GM12874 (cell line): Measurements from ENCODE around the gene SLCO2B1.

ENCODE experiments used
- CTCF ChIP-seq: IDR thresholded peaks from 2 replicates; pipeline ENCODE4 v1.5.1; 2011; ENCODE audit warnings: low read depth, mild to moderate bottlenecking, control low read depth, low read length, moderate library complexity; ENCODE audit not compliant: insufficient read depth

The SLCO2B1 gene

GRCh38 chr11:75114465-75114864, 36.4 kb upstream of the SLCO2B1 start:
- TF ChIP-seq CTCF = no peak

- no peak for TF ChIP-seq CTCF
Measured at GRCh38 chr11:75118577-75118976, 32.3 kb upstream of the SLCO2B1 start.

- no peak for TF ChIP-seq CTCF
Measured at GRCh38 chr11:75126564-75126963, 24.3 kb upstream of the SLCO2B1 start.

GRCh38 chr11:75132080-75132479, 18.8 kb upstream of the SLCO2B1 start:
- TF ChIP-seq CTCF = no peak

- no peak for TF ChIP-seq CTCF
Measured at GRCh38 chr11:75133976-75134375, 16.9 kb upstream of the SLCO2B1 start.

GRCh38 chr11:75135021-75135650, 15.8 kb upstream of the SLCO2B1 start:
- no peak for TF ChIP-seq CTCF

GRCh38 chr11:75135651-75136050, 15.3 kb upstream of the SLCO2B1 start:
- TF ChIP-seq CTCF = no peak
